ENCODE measurements around the gene TSG101. TPM values are rescaled to one million over a fixed set of nuclear protein-coding genes. Genes with fewer than 3 reads are reported as not detected.

The TSG101 gene
- polyA plus RNA-seq (ENCODE audit: insufficient read length in 4 of 4), result 100 to 1,000 TPM; 134 to 189 (median 148) TPM

- peak; percentile 92 to 94 (median 94) for DNase-seq (ENCODE audit: low read depth in 4 of 4, low spot score in 2 of 4)
These were observed at the start of gene TSG101 for GRCh38 chr11:18526521-18527296. TSG101 (minus strand) TSS chr11:18526942; CDS start chr11:18526816, 126 bp downstream.

GRCh38 chr11:18575361-18575760, 48.6 kb upstream of the TSG101 start:
- no peak for DNase-seq (ENCODE audit: low read depth in 4 of 4, low spot score in 2 of 4)

GRCh38 chr11:18567081-18567480, 40.3 kb upstream of the TSG101 start:
- DNase-seq (ENCODE audit: low read depth in 4 of 4, low spot score in 2 of 4), result no peak

GRCh38 chr11:18566406-18566805, 39.7 kb upstream of the TSG101 start:
- no peak for DNase-seq (ENCODE audit: low read depth in 4 of 4, low spot score in 2 of 4)

GRCh38 chr11:18564149-18564548, 37.4 kb upstream of the TSG101 start:
- DNase-seq (ENCODE audit: low read depth in 4 of 4, low spot score in 2 of 4), result no peak

- DNase-seq (ENCODE audit: low read depth in 4 of 4, low spot score in 2 of 4), result no peak
These were observed 36.5 kb upstream of the TSG101 start for GRCh38 chr11:18563090-18563730.

GRCh38 chr11:18548001-18548400, 21.3 kb upstream of the TSG101 start:
- no peak for DNase-seq (ENCODE audit: low read depth in 4 of 4, low spot score in 2 of 4)

- DNase-seq (ENCODE audit: low read depth in 4 of 4, low spot score in 2 of 4), result peak in 1 of 4 donors; percentile 2
These were observed 13.7 kb upstream of the TSG101 start for GRCh38 chr11:18540207-18541009.

GRCh38 chr11:18536209-18536608, 9.5 kb upstream of the TSG101 start:
- no peak for DNase-seq (ENCODE audit: low read depth in 4 of 4, low spot score in 2 of 4)

- DNase-seq (ENCODE audit: low read depth in 4 of 4, low spot score in 2 of 4), result no peak
These were observed 7.5 kb upstream of the TSG101 start for GRCh38 chr11:18534245-18534644.

GRCh38 chr11:18533365-18533764, 6.6 kb upstream of the TSG101 start:
- DNase-seq (ENCODE audit: low read depth in 4 of 4, low spot score in 2 of 4), result no peak

GRCh38 chr11:18527512-18527911, 770 bp upstream of the TSG101 start:
- peak in 3 of 4 donors; percentile 6 to 17 (median 9) for DNase-seq (ENCODE audit: low read depth in 4 of 4, low spot score in 2 of 4)

GRCh38 chr11:18526130-18526520, 617 bp downstream of the TSG101 start:
- DNase-seq (ENCODE audit: low read depth in 4 of 4, low spot score in 2 of 4), result peak in 2 of 4 donors; percentile 9 to 25

- no peak for DNase-seq (ENCODE audit: low read depth in 4 of 4, low spot score in 2 of 4)
These were observed 2.5 kb downstream of the TSG101 start for GRCh38 chr11:18524248-18524647.

GRCh38 chr11:18523084-18523483, 3.7 kb downstream of the TSG101 start:
- no peak for DNase-seq (ENCODE audit: low read depth in 4 of 4, low spot score in 2 of 4)

- no peak for DNase-seq (ENCODE audit: low read depth in 4 of 4, low spot score in 2 of 4)
These were observed 4.4 kb downstream of the TSG101 start for GRCh38 chr11:18522388-18522787.

- no peak for DNase-seq (ENCODE audit: low read depth in 4 of 4, low spot score in 2 of 4)
These were observed 5.6 kb downstream of the TSG101 start for GRCh38 chr11:18521122-18521521.

GRCh38 chr11:18502352-18502751, 24.4 kb downstream of the TSG101 start:
- DNase-seq (ENCODE audit: low read depth in 4 of 4, low spot score in 2 of 4), result no peak

GRCh38 chr11:18501629-18502028, 25.1 kb downstream of the TSG101 start:
- no peak for DNase-seq (ENCODE audit: low read depth in 4 of 4, low spot score in 2 of 4)

GRCh38 chr11:18498039-18498438, 28.7 kb downstream of the TSG101 start:
- DNase-seq (ENCODE audit: low read depth in 4 of 4, low spot score in 2 of 4), result no peak

- no peak for DNase-seq (ENCODE audit: low read depth in 4 of 4, low spot score in 2 of 4)
These were observed 31.0 kb downstream of the TSG101 start for GRCh38 chr11:18495703-18496102.
